HEK293 (cell line): ENCODE measurements around the gene CACNA1B.

Experiments
- CTCF ChIA-PET: fragments of 350-600 bp; formaldehyde crosslinking; extraction: SDS; loops from one replicate; lab custom pipeline; 2021; ENCODE audit warnings: antibody characterized with exemption; lab: Yijun Ruan, JAX
- POLR2A ChIA-PET: fragments of 300-600 bp; formaldehyde crosslinking; extraction: SDS; loops from one replicate; lab custom pipeline; 2020; ENCODE audit warnings: antibody characterized with exemption, inconsistent platforms; lab: Yijun Ruan, JAX
- H3K27ac ChIP-seq: fragments of 200-500 bp; sonication (Bioruptor generic); 2 replicates; pipeline ENCODE4 v1.5.1; 2014; ENCODE audit warnings: low read depth, low read length, control low read depth, inconsistent platforms; ENCODE audit errors: extremely low read depth
- H3K36me3 ChIP-seq, 2 experiments: fragments of 200-500 bp in 1 of 2; sonication (Bioruptor generic) in 1 of 2; 1 replicate in 1 of 2; 2 replicates in 1 of 2; pipeline ENCODE4 v1.5.1; 2014 to 2017; ENCODE audit warnings: inconsistent platforms in 2 of 2, low read length in 2 of 2; ENCODE audit not compliant: control insufficient read depth in 2 of 2, insufficient read depth in 1 of 2
- H3K4me1 ChIP-seq: fragments of 200-500 bp; sonication (Bioruptor generic); 2 replicates; pipeline ENCODE4 v1.5.1; 2014; ENCODE audit warnings: mild to moderate bottlenecking, low read length, inconsistent platforms; ENCODE audit not compliant: control insufficient read depth, insufficient read depth
- H3K4me3 ChIP-seq: 2 replicates; pipeline ENCODE4 v1.5.1; 2011; ENCODE audit warnings: low read depth, mild to moderate bottlenecking, control low read depth, low read length, moderate library complexity
- H3K9me3 ChIP-seq: fragments of 200-500 bp; sonication (Bioruptor generic); 2 replicates; pipeline ENCODE4 v1.5.1; 2014; ENCODE audit warnings: low read depth, low read length, inconsistent platforms; ENCODE audit not compliant: control insufficient read depth, insufficient read depth
- HOXD13 ChIP-seq: sonication (generic); formaldehyde crosslinking; IDR thresholded peaks from 2 replicates; pipeline ENCODE4 v1.8.0; 2022; ENCODE audit warnings: missing genetic modification reagents, borderline replicate concordance
- OSR2 ChIP-seq: fragments of 450-650 bp; formaldehyde crosslinking; IDR thresholded peaks from 2 replicates; pipeline ENCODE4 v1.5.1; 2016; ENCODE audit warnings: missing biosample characterization, missing genetic modification characterization
- SCRT1 ChIP-seq: fragments of 450-650 bp; formaldehyde crosslinking; IDR thresholded peaks from 2 replicates; pipeline ENCODE4 v1.5.1; 2016; ENCODE audit warnings: missing biosample characterization, missing genetic modification characterization, borderline replicate concordance
- SETDB1 ChIP-seq: IDR thresholded peaks from one replicate; pipeline ENCODE4 v1.6.1; 2017; ENCODE audit warnings: mild to moderate bottlenecking, low read length, moderate library complexity, mixed read lengths; ENCODE audit not compliant: insufficient read length
- ZNF174 ChIP-seq: fragments of 450-650 bp; formaldehyde crosslinking; IDR thresholded peaks from 2 replicates; pipeline ENCODE4 v1.5.0; 2017; ENCODE audit warnings: missing biosample characterization, mild to moderate bottlenecking, missing genetic modification characterization
- ZNF184 ChIP-seq: fragments of 450-650 bp; IDR thresholded peaks from 2 replicates; pipeline ENCODE4 v1.5.1; 2018; ENCODE audit warnings: missing biosample characterization, mild to moderate bottlenecking, missing genetic modification characterization
- ZNF214 ChIP-seq: fragments of 450-650 bp; formaldehyde crosslinking; IDR thresholded peaks from 2 replicates; pipeline ENCODE4 v1.5.1; 2017; ENCODE audit warnings: missing biosample characterization, mild to moderate bottlenecking, missing genetic modification characterization, borderline replicate concordance
- ZNF341 ChIP-seq: fragments of 450-650 bp; formaldehyde crosslinking; IDR thresholded peaks from 2 replicates; pipeline ENCODE4; 2016; ENCODE audit warnings: low read depth, missing biosample characterization, missing genetic modification characterization
- ZNF350 ChIP-seq: fragments of 450-650 bp; formaldehyde crosslinking; IDR thresholded peaks from 2 replicates; pipeline ENCODE4 v1.5.0; 2017; ENCODE audit warnings: missing biosample characterization, mild to moderate bottlenecking, missing genetic modification characterization
- ZNF404 ChIP-seq: fragments of 450-650 bp; formaldehyde crosslinking; IDR thresholded peaks from 2 replicates; pipeline ENCODE4 v1.5.1; 2017; ENCODE audit warnings: missing biosample characterization, missing genetic modification characterization
- ZNF521 ChIP-seq: fragments of 450-650 bp; formaldehyde crosslinking; IDR thresholded peaks from 2 replicates; pipeline ENCODE4 v1.5.1; 2017; ENCODE audit warnings: missing biosample characterization, mild to moderate bottlenecking, missing genetic modification characterization
- ZNF600 ChIP-seq: fragments of 450-650 bp; formaldehyde crosslinking; IDR thresholded peaks from 2 replicates; pipeline ENCODE4 v1.5.1; 2016; ENCODE audit warnings: missing biosample characterization, missing genetic modification characterization
- ZNF658 ChIP-seq: fragments of 450-650 bp; formaldehyde crosslinking; IDR thresholded peaks from 2 replicates; pipeline ENCODE4; 2016; ENCODE audit warnings: missing biosample characterization, missing genetic modification characterization
- ZNF768 ChIP-seq: fragments of 450-650 bp; formaldehyde crosslinking; IDR thresholded peaks from 2 replicates; pipeline ENCODE4 v1.5.1; 2018; ENCODE audit warnings: missing biosample characterization, mild to moderate bottlenecking, missing genetic modification characterization
- ZSCAN23 ChIP-seq: fragments of 450-650 bp; formaldehyde crosslinking; IDR thresholded peaks from 2 replicates; pipeline ENCODE4 v1.5.1; 2016; ENCODE audit warnings: missing biosample characterization, missing genetic modification characterization
- ZSCAN30 ChIP-seq: fragments of 450-650 bp; IDR thresholded peaks from 2 replicates; pipeline ENCODE4 v1.5.1; 2018; ENCODE audit warnings: missing biosample characterization, mild to moderate bottlenecking, missing genetic modification characterization, moderate library complexity
- TF ChIP-seq, protein P1 (sequence below): fragments of 450-650 bp; formaldehyde crosslinking; IDR thresholded peaks from 2 replicates; pipeline ENCODE4 v1.5.1; 2016; ENCODE audit warnings: missing biosample characterization, missing genetic modification characterization
- TF ChIP-seq, protein P2 (sequence below): fragments of 450-650 bp; formaldehyde crosslinking; IDR thresholded peaks from 2 replicates; pipeline ENCODE4 v1.5.1; 2017; ENCODE audit warnings: missing biosample characterization, mild to moderate bottlenecking, missing genetic modification characterization, moderate library complexity
- TF ChIP-seq, protein P3 (sequence below): fragments of 450-650 bp; formaldehyde crosslinking; IDR thresholded peaks from 2 replicates; pipeline ENCODE4 v1.5.1; 2016; ENCODE audit warnings: missing biosample characterization, missing genetic modification characterization
- TF ChIP-seq, protein P4 (sequence below): fragments of 450-650 bp; formaldehyde crosslinking; IDR thresholded peaks from 2 replicates; pipeline ENCODE4 v1.5.1; 2017; ENCODE audit warnings: missing biosample characterization, missing genetic modification characterization
- TF ChIP-seq, protein P5 (sequence below): fragments of 450-650 bp; formaldehyde crosslinking; IDR thresholded peaks from 2 replicates; pipeline ENCODE4 v1.5.1; 2017; ENCODE audit warnings: missing biosample characterization, missing genetic modification characterization

CACNA1B gene

DNA sequence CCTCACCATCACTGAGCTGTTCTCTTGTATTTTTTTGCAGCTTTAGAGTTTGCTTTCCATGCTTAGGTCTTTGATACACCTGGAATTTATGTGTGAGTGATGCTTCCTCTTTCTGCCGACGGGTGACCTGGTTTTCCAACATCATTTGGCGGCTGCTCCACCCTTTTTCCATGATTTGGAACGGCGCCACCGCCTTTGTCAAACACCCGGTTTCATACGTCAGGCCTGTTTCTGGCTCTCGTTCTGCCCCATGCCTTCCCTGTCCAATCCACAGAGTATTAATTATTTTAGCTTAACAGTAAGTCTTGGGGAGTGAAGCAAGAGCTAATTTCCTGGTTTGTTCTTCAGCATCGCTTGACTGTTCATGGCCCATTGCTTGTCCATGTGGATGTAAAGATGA lies 30.2 kb downstream of the CACNA1B start:
- Histone ChIP-seq H3K4me1 (no peaks in the 10 kb centered on the region), H3K9me3 (no peaks in the 10 kb centered on the region), H3K4me3 (no peak overlapping the region), H3K27ac (no peak overlapping the region), H3K36me3 (no peaks in the 10 kb centered on the region)
- ChIA-PET CTCF (interaction anchor here (0.5 kb wide), 1 partner anchor 34 kb away, joined by 3 read pairs; no protein-coding TSS in a partner anchor), POLR2A (no interaction called here)
- TF ChIP-seq OSR2 (tag by site-specific recombination) (no peak), ZNF341 (tag by site-specific recombination) (no peak), SETDB1 (no peak), ZSCAN23 (tag by site-specific recombination) (no peak), ZNF404 (tag by site-specific recombination) (no peak), ZSCAN30 (tag by site-specific recombination) (no peak), ZNF214 (tag by site-specific recombination) (no peak)
- TF ChIP-seq, protein P1, sequence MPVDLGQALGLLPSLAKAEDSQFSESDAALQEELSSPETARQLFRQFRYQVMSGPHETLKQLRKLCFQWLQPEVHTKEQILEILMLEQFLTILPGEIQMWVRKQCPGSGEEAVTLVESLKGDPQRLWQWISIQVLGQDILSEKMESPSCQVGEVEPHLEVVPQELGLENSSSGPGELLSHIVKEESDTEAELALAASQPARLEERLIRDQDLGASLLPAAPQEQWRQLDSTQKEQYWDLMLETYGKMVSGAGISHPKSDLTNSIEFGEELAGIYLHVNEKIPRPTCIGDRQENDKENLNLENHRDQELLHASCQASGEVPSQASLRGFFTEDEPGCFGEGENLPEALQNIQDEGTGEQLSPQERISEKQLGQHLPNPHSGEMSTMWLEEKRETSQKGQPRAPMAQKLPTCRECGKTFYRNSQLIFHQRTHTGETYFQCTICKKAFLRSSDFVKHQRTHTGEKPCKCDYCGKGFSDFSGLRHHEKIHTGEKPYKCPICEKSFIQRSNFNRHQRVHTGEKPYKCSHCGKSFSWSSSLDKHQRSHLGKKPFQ (tag by site-specific recombination) = no peak
- TF ChIP-seq, protein P2, sequence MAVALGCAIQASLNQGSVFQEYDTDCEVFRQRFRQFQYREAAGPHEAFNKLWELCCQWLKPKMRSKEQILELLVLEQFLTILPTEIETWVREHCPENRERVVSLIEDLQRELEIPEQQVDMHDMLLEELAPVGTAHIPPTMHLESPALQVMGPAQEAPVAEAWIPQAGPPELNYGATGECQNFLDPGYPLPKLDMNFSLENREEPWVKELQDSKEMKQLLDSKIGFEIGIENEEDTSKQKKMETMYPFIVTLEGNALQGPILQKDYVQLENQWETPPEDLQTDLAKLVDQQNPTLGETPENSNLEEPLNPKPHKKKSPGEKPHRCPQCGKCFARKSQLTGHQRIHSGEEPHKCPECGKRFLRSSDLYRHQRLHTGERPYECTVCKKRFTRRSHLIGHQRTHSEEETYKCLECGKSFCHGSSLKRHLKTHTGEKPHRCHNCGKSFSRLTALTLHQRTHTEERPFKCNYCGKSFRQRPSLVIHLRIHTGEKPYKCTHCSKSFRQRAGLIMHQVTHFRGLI (tag by site-specific recombination) = no peak

DNA sequence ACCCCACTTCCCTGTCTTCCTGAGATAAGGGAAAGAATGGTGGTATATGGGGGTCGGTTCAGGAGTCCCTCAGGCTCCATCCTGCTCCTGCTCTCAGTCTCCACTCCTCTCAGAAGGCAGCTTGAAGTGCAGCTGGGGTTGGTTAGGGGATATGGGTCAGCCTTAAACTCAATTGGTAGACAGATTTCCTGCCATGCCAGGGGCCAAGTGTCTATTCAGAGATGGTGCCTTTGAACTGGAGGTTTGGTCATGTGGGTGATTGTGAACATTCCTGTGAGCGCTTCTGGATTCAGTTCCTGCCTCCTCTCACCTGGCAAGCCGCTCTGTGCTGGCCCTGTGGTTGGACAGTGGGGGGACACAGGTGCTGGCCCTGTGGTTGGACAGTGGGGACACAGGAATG lies 35.1 kb downstream of the CACNA1B start:
- Histone ChIP-seq H3K9me3 (no peaks in the 10 kb centered on the region), H3K27ac (no peak overlapping the region), H3K4me1 (no peaks in the 10 kb centered on the region), H3K36me3 (no peaks in the 10 kb centered on the region), H3K4me3 (no peak overlapping the region)
- POLR2A ChIA-PET = no interaction called here
- TF ChIP-seq ZNF600 (tag by site-specific recombination) (no peak), ZNF521 (tag by site-specific recombination) (no peak), ZNF184 (tag by site-specific recombination) (no peak), ZNF658 (tag by site-specific recombination) (no peak), SCRT1 (tag by site-specific recombination) (no peak), HOXD13 (CRISPR knock-in tag) (no peak), ZNF174 (tag by site-specific recombination) (no peak), ZNF768 (tag by site-specific recombination) (no peak), ZNF350 (tag by site-specific recombination) (no peak)
- TF ChIP-seq, protein P3, sequence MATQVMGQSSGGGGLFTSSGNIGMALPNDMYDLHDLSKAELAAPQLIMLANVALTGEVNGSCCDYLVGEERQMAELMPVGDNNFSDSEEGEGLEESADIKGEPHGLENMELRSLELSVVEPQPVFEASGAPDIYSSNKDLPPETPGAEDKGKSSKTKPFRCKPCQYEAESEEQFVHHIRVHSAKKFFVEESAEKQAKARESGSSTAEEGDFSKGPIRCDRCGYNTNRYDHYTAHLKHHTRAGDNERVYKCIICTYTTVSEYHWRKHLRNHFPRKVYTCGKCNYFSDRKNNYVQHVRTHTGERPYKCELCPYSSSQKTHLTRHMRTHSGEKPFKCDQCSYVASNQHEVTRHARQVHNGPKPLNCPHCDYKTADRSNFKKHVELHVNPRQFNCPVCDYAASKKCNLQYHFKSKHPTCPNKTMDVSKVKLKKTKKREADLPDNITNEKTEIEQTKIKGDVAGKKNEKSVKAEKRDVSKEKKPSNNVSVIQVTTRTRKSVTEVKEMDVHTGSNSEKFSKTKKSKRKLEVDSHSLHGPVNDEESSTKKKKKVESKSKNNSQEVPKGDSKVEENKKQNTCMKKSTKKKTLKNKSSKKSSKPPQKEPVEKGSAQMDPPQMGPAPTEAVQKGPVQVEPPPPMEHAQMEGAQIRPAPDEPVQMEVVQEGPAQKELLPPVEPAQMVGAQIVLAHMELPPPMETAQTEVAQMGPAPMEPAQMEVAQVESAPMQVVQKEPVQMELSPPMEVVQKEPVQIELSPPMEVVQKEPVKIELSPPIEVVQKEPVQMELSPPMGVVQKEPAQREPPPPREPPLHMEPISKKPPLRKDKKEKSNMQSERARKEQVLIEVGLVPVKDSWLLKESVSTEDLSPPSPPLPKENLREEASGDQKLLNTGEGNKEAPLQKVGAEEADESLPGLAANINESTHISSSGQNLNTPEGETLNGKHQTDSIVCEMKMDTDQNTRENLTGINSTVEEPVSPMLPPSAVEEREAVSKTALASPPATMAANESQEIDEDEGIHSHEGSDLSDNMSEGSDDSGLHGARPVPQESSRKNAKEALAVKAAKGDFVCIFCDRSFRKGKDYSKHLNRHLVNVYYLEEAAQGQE (tag by site-specific recombination) = no peak
- TF ChIP-seq, protein P4, sequence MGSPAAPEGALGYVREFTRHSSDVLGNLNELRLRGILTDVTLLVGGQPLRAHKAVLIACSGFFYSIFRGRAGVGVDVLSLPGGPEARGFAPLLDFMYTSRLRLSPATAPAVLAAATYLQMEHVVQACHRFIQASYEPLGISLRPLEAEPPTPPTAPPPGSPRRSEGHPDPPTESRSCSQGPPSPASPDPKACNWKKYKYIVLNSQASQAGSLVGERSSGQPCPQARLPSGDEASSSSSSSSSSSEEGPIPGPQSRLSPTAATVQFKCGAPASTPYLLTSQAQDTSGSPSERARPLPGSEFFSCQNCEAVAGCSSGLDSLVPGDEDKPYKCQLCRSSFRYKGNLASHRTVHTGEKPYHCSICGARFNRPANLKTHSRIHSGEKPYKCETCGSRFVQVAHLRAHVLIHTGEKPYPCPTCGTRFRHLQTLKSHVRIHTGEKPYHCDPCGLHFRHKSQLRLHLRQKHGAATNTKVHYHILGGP = no peak
- TF ChIP-seq, protein P5, sequence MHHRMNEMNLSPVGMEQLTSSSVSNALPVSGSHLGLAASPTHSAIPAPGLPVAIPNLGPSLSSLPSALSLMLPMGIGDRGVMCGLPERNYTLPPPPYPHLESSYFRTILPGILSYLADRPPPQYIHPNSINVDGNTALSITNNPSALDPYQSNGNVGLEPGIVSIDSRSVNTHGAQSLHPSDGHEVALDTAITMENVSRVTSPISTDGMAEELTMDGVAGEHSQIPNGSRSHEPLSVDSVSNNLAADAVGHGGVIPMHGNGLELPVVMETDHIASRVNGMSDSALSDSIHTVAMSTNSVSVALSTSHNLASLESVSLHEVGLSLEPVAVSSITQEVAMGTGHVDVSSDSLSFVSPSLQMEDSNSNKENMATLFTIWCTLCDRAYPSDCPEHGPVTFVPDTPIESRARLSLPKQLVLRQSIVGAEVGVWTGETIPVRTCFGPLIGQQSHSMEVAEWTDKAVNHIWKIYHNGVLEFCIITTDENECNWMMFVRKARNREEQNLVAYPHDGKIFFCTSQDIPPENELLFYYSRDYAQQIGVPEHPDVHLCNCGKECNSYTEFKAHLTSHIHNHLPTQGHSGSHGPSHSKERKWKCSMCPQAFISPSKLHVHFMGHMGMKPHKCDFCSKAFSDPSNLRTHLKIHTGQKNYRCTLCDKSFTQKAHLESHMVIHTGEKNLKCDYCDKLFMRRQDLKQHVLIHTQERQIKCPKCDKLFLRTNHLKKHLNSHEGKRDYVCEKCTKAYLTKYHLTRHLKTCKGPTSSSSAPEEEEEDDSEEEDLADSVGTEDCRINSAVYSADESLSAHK (tag by site-specific recombination) = no peak
- CTCF ChIA-PET = no interaction called here
